CD4-positive, alpha-beta T cell treated with Interferon gamma for 1 hour (primary cell): ENCODE data around the gene HBA2.
"Not testable (repeated sequence)": the region's sequence is repeated elsewhere in the genome, so short reads cannot be mapped to it uniquely, and the experiment has no call there.

Experiments
- DNase-seq: peaks from one replicate; pipeline ENCODE4 v3.0.0-alpha.2; 2020

HBA2 gene

DNA sequence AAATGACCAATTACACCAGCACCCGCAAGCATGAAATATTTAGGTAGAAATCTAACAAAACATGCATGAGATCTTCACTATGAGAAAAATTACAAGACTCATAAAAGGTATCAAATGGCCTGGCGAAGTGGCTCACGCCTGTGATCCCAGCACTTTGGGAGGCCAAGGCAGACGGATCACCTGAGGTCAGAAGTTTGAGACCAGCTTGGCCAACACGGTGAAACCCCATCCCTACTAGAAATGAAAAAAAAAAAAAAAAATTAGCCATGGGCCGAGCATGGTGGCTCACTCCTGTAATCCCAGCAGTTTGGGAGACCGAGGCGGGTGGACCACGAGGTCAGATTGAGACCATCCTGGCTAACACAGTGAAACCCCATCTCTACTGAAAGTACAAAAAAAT, 31.4 kb downstream of the HBA2 start:
- DNase-seq, result not testable (repeated sequence)

DNA sequence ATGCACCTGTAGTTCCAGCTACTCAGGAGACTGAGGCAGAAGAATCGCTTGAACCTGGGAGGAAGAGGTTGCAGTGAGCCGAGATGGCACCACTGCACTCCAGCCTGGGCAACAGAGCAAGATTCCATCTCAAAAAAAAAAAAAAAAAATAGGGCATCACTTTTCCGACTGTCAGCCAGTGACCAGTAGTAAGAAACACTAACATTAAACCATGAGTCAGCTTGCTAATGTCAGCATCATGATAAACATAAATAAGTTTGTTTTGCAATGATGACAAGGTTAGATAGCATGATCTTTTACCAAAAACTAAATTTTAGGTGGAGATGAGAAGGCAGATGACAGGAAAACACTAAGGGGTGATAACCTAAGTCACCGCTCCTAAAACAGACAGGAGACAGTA, 36.7 kb downstream of the HBA2 start:
- DNase-seq, result not testable (repeated sequence)

DNA sequence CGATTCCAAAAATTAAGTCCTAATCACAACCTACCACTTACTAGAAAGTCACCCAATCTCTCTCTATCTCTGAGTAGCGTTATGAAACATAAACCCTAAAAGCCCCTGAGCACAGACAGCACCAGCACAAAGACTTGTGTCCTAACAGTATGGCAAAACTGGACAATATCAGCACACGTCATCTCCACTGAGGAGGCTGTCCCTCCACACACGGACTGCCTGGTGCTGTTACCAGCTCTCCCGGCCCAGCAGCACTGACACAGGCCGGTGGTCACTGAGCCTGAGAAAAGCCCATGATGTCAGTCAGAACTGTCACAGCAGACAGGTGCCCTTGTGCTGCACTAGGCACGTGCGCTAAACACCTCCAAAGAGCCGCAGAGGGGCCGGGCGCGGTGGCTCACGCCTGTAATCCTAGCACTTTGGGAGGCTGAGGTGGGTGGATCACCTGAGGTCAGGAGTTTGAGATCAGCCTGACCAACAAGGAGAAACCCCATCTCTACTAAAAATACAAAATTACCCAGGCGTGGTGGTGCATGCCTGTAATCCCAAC, 39.0 kb downstream of the HBA2 start:
- DNase-seq, result not testable (repeated sequence)

DNA sequence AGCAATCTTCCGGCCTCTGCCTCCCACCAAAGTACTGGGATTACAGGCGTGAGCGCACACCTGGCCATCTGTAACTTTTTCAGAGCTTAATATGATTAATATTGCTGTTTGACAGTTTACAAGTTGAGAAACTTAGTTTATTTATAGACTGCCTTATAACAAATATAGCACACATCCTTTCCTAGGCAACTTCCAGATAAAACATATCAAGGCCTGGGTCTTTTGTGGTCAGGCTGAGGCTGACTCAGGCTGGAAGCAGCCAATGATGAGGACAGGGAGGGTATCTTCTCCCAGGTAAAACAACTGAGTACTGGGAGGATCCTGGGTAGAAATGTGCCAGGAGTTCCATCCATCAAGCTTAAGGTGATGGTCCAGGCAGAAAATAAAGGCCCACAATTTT, 40.3 kb downstream of the HBA2 start:
- DNase-seq, result no peak

DNA sequence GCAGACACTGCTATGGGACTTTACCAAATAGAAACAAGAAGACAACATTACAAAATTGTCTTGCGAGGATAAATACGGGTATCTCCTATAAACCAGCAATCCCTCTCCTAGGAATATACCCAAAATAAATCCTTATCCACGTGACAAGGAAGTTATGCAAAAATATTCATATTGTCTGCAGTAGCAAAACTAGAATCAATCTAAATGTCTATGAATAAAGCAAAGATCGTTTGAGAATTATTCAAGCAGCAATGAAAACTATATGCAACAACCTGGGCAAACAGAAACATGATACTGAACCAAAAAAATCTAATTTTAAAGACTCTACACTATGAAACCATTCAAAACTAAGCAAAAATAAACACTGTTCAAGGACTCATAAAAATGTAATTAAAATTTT, 47.3 kb downstream of the HBA2 start:
- no peak for DNase-seq
